MV-4-11 (cell line): ENCODE data around the gene ORC2.

ENCODE experiments used
- DNase-seq: peaks from one replicate; lab custom pipeline; 2025; lab: John Stamatoyannopoulos, UW

ORC2 gene

GRCh38 chr2:200860092-200860795 lies 103.2 kb downstream of the ORC2 start:
- DNase-seq, result no peak
